SH-SY5Y (cell line): ENCODE results near the gene SPI1.

Source experiments
- GATA2 ChIP-seq: IDR thresholded peaks from 2 replicates; pipeline ENCODE4 v1.6.1; 2011; ENCODE audit warnings: mild to moderate bottlenecking, low read depth, low read length
- GATA3 ChIP-seq: IDR thresholded peaks from 2 replicates; pipeline ENCODE4 v1.6.1; 2011; ENCODE audit warnings: low read depth, mild to moderate bottlenecking, low read length, moderate library complexity

GRCh38 chr11:47426062-47426956 is 48.0 kb upstream of the SPI1 start, which contains the start of gene PSMC3:
- TF ChIP-seq GATA3 (no peak), GATA2 (no peak)
